ENCODE measurements around the gene ASB14.

DNA sequence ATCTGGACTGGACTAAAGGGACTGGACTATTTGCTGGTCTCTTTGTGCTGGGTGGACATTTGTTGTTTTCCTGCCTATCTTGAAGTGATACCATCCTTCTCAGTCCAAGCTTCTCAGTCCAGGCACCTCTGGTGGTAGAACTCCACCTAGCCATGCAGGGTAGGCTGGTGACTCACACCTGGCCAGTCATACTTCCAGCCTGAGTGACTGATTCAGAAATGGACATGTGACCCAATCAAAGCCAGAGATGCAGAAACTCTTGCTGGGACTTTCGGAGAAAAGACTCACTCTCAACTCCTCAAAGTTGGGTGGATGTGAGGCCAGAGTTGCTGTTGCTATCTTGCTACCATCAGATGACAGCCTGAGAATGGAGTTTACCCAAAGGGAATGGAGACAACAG, 5.6 kb upstream of the ASB14 start:
- TF ChIP-seq, protein P1, sequence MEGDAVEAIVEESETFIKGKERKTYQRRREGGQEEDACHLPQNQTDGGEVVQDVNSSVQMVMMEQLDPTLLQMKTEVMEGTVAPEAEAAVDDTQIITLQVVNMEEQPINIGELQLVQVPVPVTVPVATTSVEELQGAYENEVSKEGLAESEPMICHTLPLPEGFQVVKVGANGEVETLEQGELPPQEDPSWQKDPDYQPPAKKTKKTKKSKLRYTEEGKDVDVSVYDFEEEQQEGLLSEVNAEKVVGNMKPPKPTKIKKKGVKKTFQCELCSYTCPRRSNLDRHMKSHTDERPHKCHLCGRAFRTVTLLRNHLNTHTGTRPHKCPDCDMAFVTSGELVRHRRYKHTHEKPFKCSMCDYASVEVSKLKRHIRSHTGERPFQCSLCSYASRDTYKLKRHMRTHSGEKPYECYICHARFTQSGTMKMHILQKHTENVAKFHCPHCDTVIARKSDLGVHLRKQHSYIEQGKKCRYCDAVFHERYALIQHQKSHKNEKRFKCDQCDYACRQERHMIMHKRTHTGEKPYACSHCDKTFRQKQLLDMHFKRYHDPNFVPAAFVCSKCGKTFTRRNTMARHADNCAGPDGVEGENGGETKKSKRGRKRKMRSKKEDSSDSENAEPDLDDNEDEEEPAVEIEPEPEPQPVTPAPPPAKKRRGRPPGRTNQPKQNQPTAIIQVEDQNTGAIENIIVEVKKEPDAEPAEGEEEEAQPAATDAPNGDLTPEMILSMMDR (IDR thresholded peaks at IDR 0.05; ENCODE audit: low read depth, low read length, poor library complexity, severe bottlenecking): no peak
- no peak for TF ChIP-seq EZH2phosphoT487 (IDR thresholded peaks at IDR 0.05; ENCODE audit: borderline replicate concordance, low read length)

All from DOHH2 (cell line).